HL-60 (cell line): ENCODE measurements around the gene NDUFA8.

Experiments used
- POLR2AphosphoS5 ChIP-seq: IDR thresholded peaks from 2 replicates; pipeline ENCODE4 v1.6.1; 2012; ENCODE audit warnings: low read depth
- TF ChIP-seq, protein P1 (sequence below): IDR thresholded peaks from one replicate; pipeline ENCODE4 v1.5.1; 2011; ENCODE audit warnings: low read length, control low read depth, inconsistent platforms; ENCODE audit not compliant: insufficient read depth
- TF ChIP-seq, protein P2 (sequence below): IDR thresholded peaks from 2 replicates; pipeline ENCODE4 v1.6.1; 2012; ENCODE audit warnings: low read depth; ENCODE audit not compliant: insufficient replicate concordance

DNA sequence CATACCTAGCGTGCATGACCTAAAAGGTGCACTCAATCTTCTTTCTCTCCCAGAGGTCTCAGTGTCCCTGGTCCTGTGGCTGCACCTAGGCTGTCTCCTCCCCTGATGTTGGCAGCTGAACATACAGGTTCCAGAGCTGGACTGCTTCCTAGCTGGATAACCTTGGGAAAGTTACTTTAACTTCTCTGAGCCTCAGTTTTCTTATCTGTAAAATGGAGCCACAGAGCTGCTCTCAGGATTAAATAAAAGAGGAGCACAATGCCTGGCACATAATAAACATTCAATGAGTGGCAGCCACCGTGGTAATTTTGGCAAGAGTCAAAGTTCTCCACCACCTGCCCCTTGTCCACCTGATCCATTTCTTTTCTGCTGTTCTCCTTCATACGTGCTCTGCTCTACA lies 14.1 kb upstream of the NDUFA8 start:
- TF ChIP-seq, protein P1, sequence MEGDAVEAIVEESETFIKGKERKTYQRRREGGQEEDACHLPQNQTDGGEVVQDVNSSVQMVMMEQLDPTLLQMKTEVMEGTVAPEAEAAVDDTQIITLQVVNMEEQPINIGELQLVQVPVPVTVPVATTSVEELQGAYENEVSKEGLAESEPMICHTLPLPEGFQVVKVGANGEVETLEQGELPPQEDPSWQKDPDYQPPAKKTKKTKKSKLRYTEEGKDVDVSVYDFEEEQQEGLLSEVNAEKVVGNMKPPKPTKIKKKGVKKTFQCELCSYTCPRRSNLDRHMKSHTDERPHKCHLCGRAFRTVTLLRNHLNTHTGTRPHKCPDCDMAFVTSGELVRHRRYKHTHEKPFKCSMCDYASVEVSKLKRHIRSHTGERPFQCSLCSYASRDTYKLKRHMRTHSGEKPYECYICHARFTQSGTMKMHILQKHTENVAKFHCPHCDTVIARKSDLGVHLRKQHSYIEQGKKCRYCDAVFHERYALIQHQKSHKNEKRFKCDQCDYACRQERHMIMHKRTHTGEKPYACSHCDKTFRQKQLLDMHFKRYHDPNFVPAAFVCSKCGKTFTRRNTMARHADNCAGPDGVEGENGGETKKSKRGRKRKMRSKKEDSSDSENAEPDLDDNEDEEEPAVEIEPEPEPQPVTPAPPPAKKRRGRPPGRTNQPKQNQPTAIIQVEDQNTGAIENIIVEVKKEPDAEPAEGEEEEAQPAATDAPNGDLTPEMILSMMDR, result no peak
- TF ChIP-seq POLR2AphosphoS5, result no peak
- TF ChIP-seq, protein P2, sequence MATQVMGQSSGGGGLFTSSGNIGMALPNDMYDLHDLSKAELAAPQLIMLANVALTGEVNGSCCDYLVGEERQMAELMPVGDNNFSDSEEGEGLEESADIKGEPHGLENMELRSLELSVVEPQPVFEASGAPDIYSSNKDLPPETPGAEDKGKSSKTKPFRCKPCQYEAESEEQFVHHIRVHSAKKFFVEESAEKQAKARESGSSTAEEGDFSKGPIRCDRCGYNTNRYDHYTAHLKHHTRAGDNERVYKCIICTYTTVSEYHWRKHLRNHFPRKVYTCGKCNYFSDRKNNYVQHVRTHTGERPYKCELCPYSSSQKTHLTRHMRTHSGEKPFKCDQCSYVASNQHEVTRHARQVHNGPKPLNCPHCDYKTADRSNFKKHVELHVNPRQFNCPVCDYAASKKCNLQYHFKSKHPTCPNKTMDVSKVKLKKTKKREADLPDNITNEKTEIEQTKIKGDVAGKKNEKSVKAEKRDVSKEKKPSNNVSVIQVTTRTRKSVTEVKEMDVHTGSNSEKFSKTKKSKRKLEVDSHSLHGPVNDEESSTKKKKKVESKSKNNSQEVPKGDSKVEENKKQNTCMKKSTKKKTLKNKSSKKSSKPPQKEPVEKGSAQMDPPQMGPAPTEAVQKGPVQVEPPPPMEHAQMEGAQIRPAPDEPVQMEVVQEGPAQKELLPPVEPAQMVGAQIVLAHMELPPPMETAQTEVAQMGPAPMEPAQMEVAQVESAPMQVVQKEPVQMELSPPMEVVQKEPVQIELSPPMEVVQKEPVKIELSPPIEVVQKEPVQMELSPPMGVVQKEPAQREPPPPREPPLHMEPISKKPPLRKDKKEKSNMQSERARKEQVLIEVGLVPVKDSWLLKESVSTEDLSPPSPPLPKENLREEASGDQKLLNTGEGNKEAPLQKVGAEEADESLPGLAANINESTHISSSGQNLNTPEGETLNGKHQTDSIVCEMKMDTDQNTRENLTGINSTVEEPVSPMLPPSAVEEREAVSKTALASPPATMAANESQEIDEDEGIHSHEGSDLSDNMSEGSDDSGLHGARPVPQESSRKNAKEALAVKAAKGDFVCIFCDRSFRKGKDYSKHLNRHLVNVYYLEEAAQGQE, result no peak
